HCT116 (cell line): ENCODE data around the gene HHAT.

Experiments used
- JUND ChIP-seq: IDR thresholded peaks from 2 replicates; pipeline ENCODE4 v1.6.1; 2012
- POLR2A ChIP-seq: IDR thresholded peaks from 2 replicates; pipeline ENCODE4 v1.7.0; 2011; ENCODE audit warnings: borderline replicate concordance; ENCODE audit not compliant: insufficient read depth, insufficient read length; ENCODE audit errors: extremely low read depth
- SRF ChIP-seq: IDR thresholded peaks from 2 replicates; pipeline ENCODE4 v1.6.1; 2012; ENCODE audit warnings: low read depth
- TF ChIP-seq, protein P1 (sequence below), 3 experiments: fragments of 200-600 bp in 1 of 3; sonication (generic) in 1 of 3; IDR thresholded peaks in 2 of 3; conservative IDR thresholded peaks in 1 of 3; 2 replicates each; pipeline ENCODE4 v1.5.1; 2012 to 2017; ENCODE audit warnings: low read depth in 2 of 3, low read length in 2 of 3, antibody characterized with exemption in 1 of 3, borderline replicate concordance in 1 of 3, control low read depth in 1 of 3, mild to moderate bottlenecking in 1 of 3, mixed read lengths in 1 of 3, mixed run types in 1 of 3, moderate library complexity in 1 of 3; ENCODE audit not compliant: insufficient read depth in 1 of 3

DNA sequence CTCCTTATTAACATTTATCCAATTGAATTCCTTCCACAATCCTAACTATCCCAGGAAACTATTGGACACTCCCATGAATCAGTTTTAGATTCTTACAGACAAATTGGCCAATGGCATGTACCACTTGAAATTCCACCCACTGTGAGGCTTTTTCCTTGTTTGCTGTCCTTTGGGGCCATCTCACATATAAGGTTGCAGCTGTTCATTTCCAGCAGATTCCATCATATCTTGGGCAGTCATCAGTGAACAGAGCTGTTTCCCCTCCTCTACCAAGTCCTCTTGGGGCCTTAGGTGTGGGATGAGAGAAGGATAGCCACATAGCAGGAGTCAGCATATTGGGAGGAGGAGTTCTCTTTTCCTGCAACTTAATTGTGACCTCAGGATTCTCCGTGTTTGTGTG, 109.1 kb downstream of the HHAT start:
- TF ChIP-seq JUND = no peak
- no peak for TF ChIP-seq SRF
- TF ChIP-seq, protein P1, sequence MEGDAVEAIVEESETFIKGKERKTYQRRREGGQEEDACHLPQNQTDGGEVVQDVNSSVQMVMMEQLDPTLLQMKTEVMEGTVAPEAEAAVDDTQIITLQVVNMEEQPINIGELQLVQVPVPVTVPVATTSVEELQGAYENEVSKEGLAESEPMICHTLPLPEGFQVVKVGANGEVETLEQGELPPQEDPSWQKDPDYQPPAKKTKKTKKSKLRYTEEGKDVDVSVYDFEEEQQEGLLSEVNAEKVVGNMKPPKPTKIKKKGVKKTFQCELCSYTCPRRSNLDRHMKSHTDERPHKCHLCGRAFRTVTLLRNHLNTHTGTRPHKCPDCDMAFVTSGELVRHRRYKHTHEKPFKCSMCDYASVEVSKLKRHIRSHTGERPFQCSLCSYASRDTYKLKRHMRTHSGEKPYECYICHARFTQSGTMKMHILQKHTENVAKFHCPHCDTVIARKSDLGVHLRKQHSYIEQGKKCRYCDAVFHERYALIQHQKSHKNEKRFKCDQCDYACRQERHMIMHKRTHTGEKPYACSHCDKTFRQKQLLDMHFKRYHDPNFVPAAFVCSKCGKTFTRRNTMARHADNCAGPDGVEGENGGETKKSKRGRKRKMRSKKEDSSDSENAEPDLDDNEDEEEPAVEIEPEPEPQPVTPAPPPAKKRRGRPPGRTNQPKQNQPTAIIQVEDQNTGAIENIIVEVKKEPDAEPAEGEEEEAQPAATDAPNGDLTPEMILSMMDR (IDR thresholded peaks at IDR 0.05 in 2 of 3, conservative IDR thresholded peaks at IDR 0.05 in 1 of 3; ENCODE audit: borderline replicate concordance in 1 of 3, insufficient read depth in 1 of 3, low read depth in 2 of 3, low read length in 2 of 3) = no peak
- no peak for TF ChIP-seq POLR2A
